ENCODE results near the gene SCGB1A1.

The SCGB1A1 gene

DNA sequence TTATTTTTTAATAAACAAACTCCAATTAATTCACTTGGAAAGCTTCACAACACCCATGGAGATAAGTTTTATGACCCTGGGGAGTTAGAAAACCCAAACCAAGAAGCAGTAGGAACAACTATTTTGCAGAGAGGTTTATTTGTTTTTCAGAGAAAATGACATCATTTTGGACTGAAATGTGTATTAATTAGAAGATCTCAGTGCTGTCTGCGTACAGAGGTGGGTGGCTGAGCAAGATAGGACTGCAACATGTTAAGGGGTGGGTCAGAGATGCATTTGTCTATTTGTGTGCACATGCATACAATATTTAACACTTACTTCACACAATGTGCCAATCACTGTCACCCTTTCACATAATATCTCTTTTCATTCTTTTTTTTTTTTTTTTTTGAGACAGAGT lies 1.1 kb downstream of the SCGB1A1 start:
- no peak for DNase-seq
- CTCF ChIA-PET = interaction anchor here (0.7 to 2.7 kb wide), 3 partner anchors 16 to 123 kb away, joined by 3 to 13 read pairs (median 3); no protein-coding TSS in a partner anchor
- H3K4me1 Mint-ChIP-seq = peaks cover 8% of the 10 kb centered on the region
- H3K27me3 Mint-ChIP-seq = peaks cover 59% of the 10 kb centered on the region
- H3K36me3 Mint-ChIP-seq = no peaks in the 10 kb centered on the region
- no peak overlapping the region for H3K27ac Mint-ChIP-seq
- no peak overlapping the region for H3K4me3 Mint-ChIP-seq
- no peaks in the 10 kb centered on the region for H3K9me3 Mint-ChIP-seq

DNA sequence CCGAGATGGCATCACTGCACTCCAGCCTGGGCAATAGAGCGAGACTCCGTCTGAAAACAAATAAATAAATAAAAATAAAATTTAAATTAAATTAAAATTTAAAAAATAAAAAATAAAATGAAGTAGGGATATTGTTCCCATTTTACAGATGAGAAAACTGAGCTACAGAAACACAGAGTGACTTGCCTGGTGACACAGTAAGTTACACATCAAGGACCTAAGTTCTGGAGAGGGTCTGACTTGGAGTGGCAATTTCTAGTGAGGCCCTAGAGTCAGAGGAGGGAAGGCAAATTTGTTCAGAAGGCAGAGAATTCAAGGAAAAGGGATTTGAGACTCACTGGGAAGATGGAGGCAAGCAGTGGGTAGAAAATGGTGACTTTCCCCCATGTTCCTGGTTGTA lies 2.0 kb downstream of the SCGB1A1 start:
- peaks cover 54% of the 10 kb centered on the region for H3K27me3 Mint-ChIP-seq
- no peak overlapping the region for H3K4me3 Mint-ChIP-seq
- peaks cover 11% of the 10 kb centered on the region for H3K4me1 Mint-ChIP-seq
- no peak for DNase-seq
- no peaks in the 10 kb centered on the region for H3K9me3 Mint-ChIP-seq
- CTCF ChIA-PET = interaction anchor here (7.1 to 9.2 kb wide), 2 partner anchors 26 to 123 kb away, joined by 61 to 161 read pairs; no protein-coding TSS in a partner anchor
- no peaks in the 10 kb centered on the region for H3K36me3 Mint-ChIP-seq
- no peak overlapping the region for H3K27ac Mint-ChIP-seq

DNA sequence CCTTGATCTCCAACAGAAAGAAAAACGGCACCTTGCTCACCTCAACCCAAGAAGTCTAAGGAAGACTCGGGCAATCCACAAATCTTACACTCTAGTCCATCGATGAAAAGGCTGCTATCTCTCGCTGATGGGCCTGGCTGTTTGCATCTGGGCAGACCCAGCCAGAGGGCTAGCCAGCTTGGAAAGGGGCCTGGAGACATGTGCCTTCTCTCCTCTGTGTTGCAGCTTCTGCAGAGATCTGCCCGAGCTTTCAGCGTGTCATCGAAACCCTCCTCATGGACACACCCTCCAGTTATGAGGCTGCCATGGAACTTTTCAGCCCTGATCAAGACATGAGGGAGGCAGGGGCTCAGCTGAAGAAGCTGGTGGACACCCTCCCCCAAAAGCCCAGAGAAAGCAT lies 3.2 kb downstream of the SCGB1A1 start:
- DNase-seq = no peak
- no peaks in the 10 kb centered on the region for H3K9me3 Mint-ChIP-seq
- CTCF ChIA-PET = interaction anchor here (0.7 to 9.2 kb wide), 6 partner anchors 20 to 272 kb away, joined by 3 to 161 read pairs (median 34); no protein-coding TSS in a partner anchor
- H3K27ac Mint-ChIP-seq = no peak overlapping the region
- H3K36me3 Mint-ChIP-seq = no peaks in the 10 kb centered on the region
- H3K4me1 Mint-ChIP-seq = peaks cover 22% of the 10 kb centered on the region
- no peak overlapping the region for H3K4me3 Mint-ChIP-seq
- H3K27me3 Mint-ChIP-seq = peaks cover 54% of the 10 kb centered on the region

GRCh38 chr11:62423012-62423411 lies 4.2 kb downstream of the SCGB1A1 start:
- Mint-ChIP-seq H3K4me1 (peaks cover 31% of the 10 kb centered on the region), H3K4me3 (no peak overlapping the region), H3K27me3 (peaks cover 53% of the 10 kb centered on the region), H3K36me3 (no peaks in the 10 kb centered on the region), H3K27ac (no peak overlapping the region), H3K9me3 (no peaks in the 10 kb centered on the region)
- CTCF ChIA-PET = interaction anchor here (1.0 to 9.2 kb wide), 8 partner anchors 21 to 176 kb away, joined by 3 to 161 read pairs (median 18); no protein-coding TSS in a partner anchor
- no peak for DNase-seq

DNA sequence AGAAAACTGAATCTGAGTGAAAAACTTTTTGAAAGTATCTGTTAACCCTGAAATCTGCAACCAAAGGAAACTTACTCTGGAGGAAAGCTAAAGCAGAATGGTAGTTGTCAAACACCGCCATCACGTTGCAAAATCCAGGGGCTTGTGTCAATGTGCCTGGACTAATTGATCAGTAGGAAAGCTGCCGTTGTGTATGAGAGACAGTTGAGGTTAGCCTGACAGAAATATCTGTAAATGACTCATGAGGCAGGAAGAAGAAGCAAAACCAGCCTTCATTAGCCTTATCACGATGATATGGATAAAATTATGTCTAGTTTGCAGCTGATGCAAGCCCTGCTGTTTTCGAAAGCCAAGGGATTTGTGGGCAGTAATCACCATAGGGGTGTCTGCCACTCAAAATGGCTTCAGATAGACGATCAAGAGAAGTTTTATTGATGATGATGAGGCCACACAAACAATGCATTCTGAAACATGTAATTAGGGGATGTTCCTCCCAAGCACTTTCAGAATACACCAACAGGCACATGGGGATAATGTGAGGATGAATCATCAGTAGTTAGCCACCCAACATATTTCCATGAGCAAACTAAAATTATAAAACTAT lies 8.9 kb downstream of the SCGB1A1 start:
- no peaks in the 10 kb centered on the region for H3K9me3 Mint-ChIP-seq
- peak overlapping the region; percentile 86 for H3K27ac Mint-ChIP-seq
- H3K4me3 Mint-ChIP-seq = no peak overlapping the region
- CTCF ChIA-PET = interaction anchor here (1.0 to 9.2 kb wide), 6 partner anchors 33 to 164 kb away, joined by 3 to 161 read pairs (median 33); no protein-coding TSS in a partner anchor
- no peaks in the 10 kb centered on the region for H3K36me3 Mint-ChIP-seq
- peaks cover 27% of the 10 kb centered on the region for H3K27me3 Mint-ChIP-seq
- peaks cover 61% of the 10 kb centered on the region for H3K4me1 Mint-ChIP-seq
- no peak for DNase-seq

GRCh38 chr11:62428871-62429560 lies 10.2 kb downstream of the SCGB1A1 start:
- no peaks in the 10 kb centered on the region for H3K36me3 Mint-ChIP-seq
- no peak for DNase-seq
- no peaks in the 10 kb centered on the region for H3K9me3 Mint-ChIP-seq
- CTCF ChIA-PET = interaction anchor here (0.6 to 9.2 kb wide), 5 partner anchors 25 to 265 kb away, joined by 3 to 161 read pairs (median 4); no protein-coding TSS in a partner anchor
- peaks cover 68% of the 10 kb centered on the region for H3K4me1 Mint-ChIP-seq
- H3K27ac Mint-ChIP-seq = peak overlapping the region; percentile 7
- H3K27me3 Mint-ChIP-seq = peaks cover 15% of the 10 kb centered on the region
- H3K4me3 Mint-ChIP-seq = no peak overlapping the region

- Mint-ChIP-seq H3K9me3 (no peaks in the 10 kb centered on the region), H3K27me3 (peaks cover 13% of the 10 kb centered on the region), H3K4me1 (peaks cover 63% of the 10 kb centered on the region), H3K4me3 (no peak overlapping the region), H3K27ac (no peak overlapping the region), H3K36me3 (no peaks in the 10 kb centered on the region)
- CTCF ChIA-PET = no interaction called here
- no peak for DNase-seq
Observed at GRCh38 chr11:62430425-62430824, 11.6 kb downstream of the SCGB1A1 start.

DNA sequence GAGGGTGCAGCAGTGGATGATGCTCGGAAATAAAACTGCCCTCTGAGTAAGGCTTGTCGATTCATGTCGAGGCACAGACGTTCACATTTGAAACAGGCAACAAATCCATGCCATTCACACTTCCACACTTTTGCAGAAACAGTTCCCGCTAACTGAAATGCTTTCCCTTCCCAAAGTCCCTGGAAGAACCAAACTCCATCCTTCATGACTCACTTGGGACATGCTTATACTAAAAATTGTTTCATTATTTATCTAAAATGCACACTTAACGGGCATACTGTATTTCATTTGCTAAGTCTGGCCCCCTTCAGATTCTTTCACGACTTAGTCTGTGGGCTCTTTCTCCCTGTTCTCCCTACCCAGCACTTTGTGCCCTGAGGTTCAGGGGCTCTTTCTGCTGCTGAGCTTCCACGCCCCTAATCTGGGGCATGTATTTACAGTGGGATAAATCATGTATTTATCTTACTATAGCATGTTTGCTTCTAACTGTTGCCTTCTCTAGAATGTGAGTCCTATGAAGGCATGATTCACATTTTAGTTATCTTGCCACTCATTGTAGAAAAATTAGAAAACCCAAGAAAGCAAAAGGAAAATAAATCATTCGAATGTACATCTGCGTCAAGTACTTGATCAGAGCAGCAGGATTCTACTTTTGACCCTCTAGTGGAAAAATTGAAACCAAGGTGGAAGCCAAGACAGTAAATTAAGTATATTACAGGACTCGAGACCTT lies 12.5 kb downstream of the SCGB1A1 start:
- H3K27me3 Mint-ChIP-seq = peaks cover 13% of the 10 kb centered on the region
- H3K9me3 Mint-ChIP-seq = no peaks in the 10 kb centered on the region
- DNase-seq = no peak
- H3K4me3 Mint-ChIP-seq = no peak overlapping the region
- H3K27ac Mint-ChIP-seq = no peak overlapping the region
- H3K36me3 Mint-ChIP-seq = no peaks in the 10 kb centered on the region
- CTCF ChIA-PET = no interaction called here
- peaks cover 64% of the 10 kb centered on the region for H3K4me1 Mint-ChIP-seq

GRCh38 chr11:62432695-62433094 lies 13.9 kb downstream of the SCGB1A1 start:
- Mint-ChIP-seq H3K36me3 (no peaks in the 10 kb centered on the region), H3K27me3 (peaks cover 13% of the 10 kb centered on the region), H3K4me3 (no peak overlapping the region), H3K9me3 (no peaks in the 10 kb centered on the region), H3K27ac (no peak overlapping the region), H3K4me1 (peaks cover 52% of the 10 kb centered on the region)
- DNase-seq = no peak
- CTCF ChIA-PET = no interaction called here

- H3K4me3 Mint-ChIP-seq = no peak overlapping the region
Observed at GRCh38 chr11:62433141-62433903, 14.5 kb downstream of the SCGB1A1 start.

GRCh38 chr11:62433904-62434276 lies 15.1 kb downstream of the SCGB1A1 start:
- peaks cover 44% of the 10 kb centered on the region for H3K4me1 Mint-ChIP-seq

More at GRCh38 chr11:62433141-62433903, 14.5 kb downstream of the SCGB1A1 start:
- Mint-ChIP-seq H3K27ac (no peak overlapping the region), H3K4me1 (peaks cover 48% of the 10 kb centered on the region), H3K36me3 (no peaks in the 10 kb centered on the region), H3K27me3 (peaks cover 13% of the 10 kb centered on the region), H3K9me3 (no peaks in the 10 kb centered on the region)
- DNase-seq = no peak
- CTCF ChIA-PET = interaction anchor here (1.2 kb wide), 1 partner anchor 38 kb away, joined by 4 read pairs; no protein-coding TSS in a partner anchor

DNA sequence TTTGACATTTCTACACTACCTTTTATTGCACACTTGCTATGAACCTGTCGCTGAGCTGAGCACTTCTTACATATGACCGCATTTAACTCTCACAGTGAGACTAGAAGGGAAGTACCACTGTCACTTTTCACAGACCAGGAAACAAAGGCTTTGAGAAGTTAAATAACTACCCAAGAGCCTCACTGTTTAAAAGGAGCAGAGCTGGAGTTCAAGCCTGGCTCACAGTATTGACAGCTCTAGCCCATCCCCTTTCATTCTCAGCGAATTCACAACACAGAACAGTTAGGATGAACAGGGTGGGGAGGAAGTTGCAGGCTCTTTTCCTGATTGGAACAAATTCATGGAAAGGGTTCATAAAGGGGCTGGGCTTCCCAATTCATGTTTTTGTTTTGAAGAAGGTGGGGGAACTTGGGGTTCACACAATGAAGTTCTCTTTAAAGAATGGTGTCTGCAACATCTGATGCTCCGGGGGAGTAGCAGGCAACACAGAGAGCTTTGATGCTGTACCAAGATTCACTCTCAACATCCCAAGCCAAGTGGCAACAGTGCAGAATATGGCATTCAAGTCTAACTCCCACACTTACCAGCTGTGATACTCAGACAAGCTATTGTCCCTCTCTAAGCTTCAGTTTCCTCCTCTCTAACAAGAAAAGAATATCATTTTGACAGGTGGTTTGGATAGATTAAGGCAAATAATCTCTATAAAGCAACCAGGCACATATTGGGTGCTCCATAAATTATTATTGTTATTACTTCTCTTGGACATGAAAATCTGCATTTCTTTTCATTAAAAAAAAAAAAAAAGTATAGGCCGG lies 17.2 kb downstream of the SCGB1A1 start:
- H3K4me1 Mint-ChIP-seq = peaks cover 32% of the 10 kb centered on the region
- H3K27me3 Mint-ChIP-seq = peaks cover 22% of the 10 kb centered on the region
- DNase-seq = no peak
- CTCF ChIA-PET = interaction anchor here (0.6 to 1.7 kb wide), 6 partner anchors 11 to 107 kb away, joined by 3 to 6 read pairs (median 4); no protein-coding TSS in a partner anchor
- H3K4me3 Mint-ChIP-seq = no peak overlapping the region
- no peaks in the 10 kb centered on the region for H3K9me3 Mint-ChIP-seq
- no peak overlapping the region for H3K27ac Mint-ChIP-seq
- H3K36me3 Mint-ChIP-seq = no peaks in the 10 kb centered on the region

More at GRCh38 chr11:62433904-62434276, 15.1 kb downstream of the SCGB1A1 start:
- no peak overlapping the region for H3K4me3 Mint-ChIP-seq
- CTCF ChIA-PET = interaction anchor here (1.2 kb wide), 1 partner anchor 39 kb away, joined by 4 read pairs; no protein-coding TSS in a partner anchor
- H3K9me3 Mint-ChIP-seq = no peaks in the 10 kb centered on the region
- H3K27ac Mint-ChIP-seq = no peak overlapping the region
- no peak for DNase-seq
- peaks cover 13% of the 10 kb centered on the region for H3K27me3 Mint-ChIP-seq
- H3K36me3 Mint-ChIP-seq = no peaks in the 10 kb centered on the region

GRCh38 chr11:62437616-62438015 lies 18.8 kb downstream of the SCGB1A1 start:
- peaks cover 16% of the 10 kb centered on the region for H3K27me3 Mint-ChIP-seq
- no peaks in the 10 kb centered on the region for H3K9me3 Mint-ChIP-seq
- no peak overlapping the region for H3K27ac Mint-ChIP-seq
- peaks cover 20% of the 10 kb centered on the region for H3K4me1 Mint-ChIP-seq
- no peak overlapping the region for H3K4me3 Mint-ChIP-seq
- CTCF ChIA-PET = interaction anchor here (1.1 to 1.7 kb wide), 2 partner anchors 13 to 43 kb away, joined by 4 to 7 read pairs; no protein-coding TSS in a partner anchor
- no peak for DNase-seq
- no peaks in the 10 kb centered on the region for H3K36me3 Mint-ChIP-seq

All from activated naive CD4-positive, alpha-beta T cell treated with anti-CD3 and anti-CD28 coated beads, Interleukin-2, amount 10 ng/mL, durations not matched to agents 7 days and 5 days (primary cell).